Smooth muscle cell (in vitro differentiated cells): ENCODE data around the gene RAB3C. TPM values are rescaled to one million over a fixed set of nuclear protein-coding genes. Genes with fewer than 3 reads are reported as not detected.

Experiments used
- DNase-seq: peaks from one replicate; lab custom pipeline; 2025; ENCODE audit not compliant: unreplicated experiment; lab: John Stamatoyannopoulos, UW
- H2AFZ ChIP-seq: fragments of 200-600 bp; sonication (generic); 2 replicates; pipeline ENCODE4 v1.6.0; 2016; ENCODE audit warnings: antibody characterized with exemption, low read depth, mild to moderate bottlenecking
- H3F3A ChIP-seq: fragments of 200-600 bp; sonication (generic); 2 replicates; pipeline ENCODE4 v1.6.0; 2017; ENCODE audit warnings: antibody characterized with exemption, low read depth
- H3K27ac ChIP-seq: fragments of 200-600 bp; sonication (generic); 2 replicates; pipeline ENCODE4 v1.5.1; 2016; ENCODE audit warnings: low read depth, mild to moderate bottlenecking
- H3K27me3 ChIP-seq: fragments of 200-600 bp; sonication (generic); 2 replicates; pipeline ENCODE4 v1.6.1; 2016; ENCODE audit warnings: low read depth, mild to moderate bottlenecking
- H3K36me3 ChIP-seq: fragments of 200-600 bp; sonication (generic); 2 replicates; pipeline ENCODE4 v1.5.1; 2016; ENCODE audit warnings: low read depth
- H3K4me1 ChIP-seq: fragments of 200-600 bp; sonication (generic); 2 replicates; pipeline ENCODE4 v1.5.1; 2016; ENCODE audit warnings: low read depth
- H3K4me2 ChIP-seq: fragments of 200-600 bp; sonication (generic); 2 replicates; pipeline ENCODE4 v1.6.0; 2016; ENCODE audit warnings: mild to moderate bottlenecking
- H3K4me3 ChIP-seq: fragments of 200-600 bp; sonication (generic); 2 replicates; pipeline ENCODE4 v1.5.1; 2016; ENCODE audit warnings: mild to moderate bottlenecking
- H3K79me2 ChIP-seq: fragments of 200-600 bp; sonication (generic); 2 replicates; pipeline ENCODE4 v1.6.0; 2016; ENCODE audit warnings: low read depth, mild to moderate bottlenecking
- H3K9ac ChIP-seq: fragments of 200-600 bp; sonication (generic); 2 replicates; pipeline ENCODE4 v1.6.0; 2016; ENCODE audit warnings: low read depth
- H3K9me3 ChIP-seq: fragments of 200-600 bp; sonication (generic); replicated peaks from 2 replicates; pipeline ENCODE4 v1.5.1; 2016; ENCODE audit warnings: low read depth
- H4K20me1 ChIP-seq: fragments of 200-600 bp; sonication (generic); 2 replicates; pipeline ENCODE4 v1.6.0; 2016; ENCODE audit warnings: low read depth
- CTCF ChIP-seq: fragments of 200-600 bp; sonication (generic); IDR thresholded peaks from 2 replicates; pipeline ENCODE4 v1.5.1; 2017; ENCODE audit warnings: borderline replicate concordance, mild to moderate bottlenecking, antibody characterized with exemption; ENCODE audit not compliant: insufficient read depth, poor library complexity, severe bottlenecking
- WGBS: methylation state at CpG from one replicate; pipeline ENCODE4 v1.1.7; 2016; ENCODE audit warnings: low lambda C conversion rate; 5-methylcytosine and 5-hydroxymethylcytosine counted together
- polyA plus RNA-seq: library from polyadenylated mRNA; unstranded; fragments of >200 nt; fragmentation: Nextera tagmentation; extraction: Ambion mirVana; gene quantifications from 2 replicates; pipeline ENCODE4 v1.2.1, GENCODE V29; 2016
- total RNA-seq: library from RNA; depleted of rRNA; stranded (reverse); fragments of >200 nt; gene quantifications from 2 replicates; pipeline ENCODE4 v1.2.3, GENCODE V29; 2014

The RAB3C gene
- total and polyA plus RNA-seq, 2 experiments from 2014 or later: 0.10 to 1.1 TPM

GRCh38 chr5:58887311-58887710, 304.4 kb downstream of the RAB3C start:
- no peak overlapping the region for H3K27ac ChIP-seq
- no peaks in the 10 kb centered on the region for H4K20me1 ChIP-seq
- no peak overlapping the region for H3K9ac ChIP-seq
- H3K36me3 ChIP-seq: no peaks in the 10 kb centered on the region
- H3K9me3 ChIP-seq: no peaks in the 10 kb centered on the region
- 97% methylated on average over 4 of the region's 4 CpGs for WGBS
- DNase-seq: no peak
- no peak overlapping the region for H3K4me3 ChIP-seq
- TF ChIP-seq CTCF: no peak
- no peak overlapping the region for H2AFZ ChIP-seq
- H3K27me3 ChIP-seq: no peaks in the 10 kb centered on the region
- H3F3A ChIP-seq: no peaks in the 10 kb centered on the region
- peaks cover 2% of the 10 kb centered on the region for H3K4me1 ChIP-seq
- no peaks in the 10 kb centered on the region for H3K79me2 ChIP-seq
- H3K4me2 ChIP-seq: no peak overlapping the region

GRCh38 chr5:58887721-58888409, 305.0 kb downstream of the RAB3C start:
- no peaks in the 10 kb centered on the region for H3K79me2 ChIP-seq
- H3K4me3 ChIP-seq: no peak overlapping the region
- no peaks in the 10 kb centered on the region for H3K9me3 ChIP-seq
- no peak overlapping the region for H3K4me2 ChIP-seq
- no peak overlapping the region for H3K9ac ChIP-seq
- H4K20me1 ChIP-seq: no peaks in the 10 kb centered on the region
- no peak for DNase-seq
- H3K27ac ChIP-seq: no peak overlapping the region
- 74% methylated on average over 7 of the region's 7 CpGs for WGBS
- no peaks in the 10 kb centered on the region for H3K27me3 ChIP-seq
- H3K4me1 ChIP-seq: peaks cover 2% of the 10 kb centered on the region
- H2AFZ ChIP-seq: peak overlapping the region; percentile 7
- no peaks in the 10 kb centered on the region for H3F3A ChIP-seq
- no peaks in the 10 kb centered on the region for H3K36me3 ChIP-seq
- TF ChIP-seq CTCF: no peak

- Histone ChIP-seq H3K4me3 (no peak overlapping the region), H2AFZ (no peak overlapping the region), H3K79me2 (no peaks in the 10 kb centered on the region), H3F3A (no peaks in the 10 kb centered on the region), H3K4me2 (no peak overlapping the region), H3K27me3 (no peaks in the 10 kb centered on the region), H3K9ac (peak overlapping the region; percentile 49), H3K36me3 (no peaks in the 10 kb centered on the region), H3K9me3 (no peaks in the 10 kb centered on the region), H3K4me1 (peaks cover 2% of the 10 kb centered on the region), H4K20me1 (no peaks in the 10 kb centered on the region), H3K27ac (peak overlapping the region; percentile 89)
- WGBS: 94% methylated on average over 12 of the region's 12 CpGs
- no peak for DNase-seq
- no peak for TF ChIP-seq CTCF
Measured at GRCh38 chr5:58890265-58890664, 307.4 kb downstream of the RAB3C start.

- peak overlapping the region; percentile 64 for H2AFZ ChIP-seq
- H3K36me3 ChIP-seq: no peaks in the 10 kb centered on the region
- 88% methylated on average over 6 of the region's 6 CpGs for WGBS
- H3F3A ChIP-seq: no peaks in the 10 kb centered on the region
- peaks cover 2% of the 10 kb centered on the region for H3K4me1 ChIP-seq
- DNase-seq: no peak
- peak overlapping the region; percentile 49 for H3K9ac ChIP-seq
- H4K20me1 ChIP-seq: no peaks in the 10 kb centered on the region
- no peaks in the 10 kb centered on the region for H3K79me2 ChIP-seq
- peak overlapping the region; percentile 83 for H3K4me2 ChIP-seq
- H3K4me3 ChIP-seq: no peak overlapping the region
- no peaks in the 10 kb centered on the region for H3K9me3 ChIP-seq
- peak overlapping the region; percentile 89 for H3K27ac ChIP-seq
- TF ChIP-seq CTCF: no peak
- H3K27me3 ChIP-seq: no peaks in the 10 kb centered on the region
Measured at GRCh38 chr5:58890701-58891085, 307.8 kb downstream of the RAB3C start.
